K562 (cell line): ENCODE data around the gene PSMB2. TPM values are rescaled to one million over a fixed set of nuclear protein-coding genes. Genes with fewer than 3 reads are reported as not detected.

Experiments used
- ATAC-seq: fragments of 200-7000 bp; cut with Tn5 transposase; 3 replicates; pipeline ENCODE4 v1.9.1; 2020; ENCODE audit warnings: moderate library complexity
- BruUV-seq: library from RNA; stranded (reverse); fragments of 400-500 nt; replicated peaks from 2 replicates; lab custom pipeline; 2021; lab: Mats Ljungman, UMichigan
- CTCF ChIA-PET: fragments of 300-600 bp; formaldehyde crosslinking; extraction: SDS; loops from one replicate; lab custom pipeline; 2021; ENCODE audit warnings: low intra/inter-chr PET ratio; lab: Yijun Ruan, JAX
- POLR2A ChIA-PET: fragments of 300-600, 350-650 bp; sonication (Branson Sonifier 250); formaldehyde crosslinking; extraction: SDS; loops from one replicate; lab custom pipeline; 2021; ENCODE audit warnings: antibody characterized with exemption, inconsistent platforms; lab: Yijun Ruan, JAX
- DNase-seq, 4 experiments: peaks; one replicate each; pipeline versions ENCODE4 v3.0.0 to v3.0.0-alpha.2; 2011 to 2018; ENCODE audit warnings: low spot score in 3 of 4, mixed read lengths in 3 of 4; ENCODE audit errors: extremely low read depth in 1 of 4
- FAIRE-seq: peaks from 2 replicates; lab custom pipeline; 2011; peaks lifted over from hg19 to GRCh38; lab: Jason Lieb, UNC
- H2AFZ ChIP-seq: 2 replicates; pipeline ENCODE4 v1.6.0; 2011; ENCODE audit warnings: low read depth, low read length, control low read depth, inconsistent platforms
- H3K27ac ChIP-seq: fragments of 200-600 bp; 3 replicates; pipeline ENCODE4 v1.8.0; 2011; ENCODE audit warnings: low read depth, mild to moderate bottlenecking, control low read depth, inconsistent platforms, low read length, moderate library complexity, mixed read lengths; ENCODE audit errors: extremely low read depth
- H3K27me3 ChIP-seq, 2 experiments: fragments of 300-600 bp in 1 of 2; 2 replicates in 1 of 2; 3 replicates in 1 of 2; pipeline versions ENCODE4 v1.6.0 to v1.8.0; 2011; ENCODE audit warnings: inconsistent platforms in 2 of 2, low read length in 2 of 2, mild to moderate bottlenecking in 1 of 2, mixed read lengths in 1 of 2, moderate library complexity in 1 of 2; ENCODE audit not compliant: control insufficient read depth in 2 of 2, insufficient read depth in 2 of 2
- H3K36me3 ChIP-seq: fragments of 300-600 bp; 3 replicates; pipeline ENCODE4 v1.8.0; 2011; ENCODE audit warnings: mild to moderate bottlenecking, low read length, inconsistent platforms; ENCODE audit not compliant: control insufficient read depth, insufficient read depth
- H3K4me1 ChIP-seq, 2 experiments: fragments of 200-600 bp in 1 of 2; replicated peaks in 1 of 2; 2 replicates in 1 of 2; 3 replicates in 1 of 2; pipeline versions ENCODE4 v1.5.1 to v1.8.0; 2011; ENCODE audit warnings: inconsistent platforms in 2 of 2, low read length in 2 of 2, mild to moderate bottlenecking in 1 of 2, mixed read lengths in 1 of 2, moderate library complexity in 1 of 2; ENCODE audit not compliant: control insufficient read depth in 2 of 2, insufficient read depth in 2 of 2
- H3K4me2 ChIP-seq: 2 replicates; pipeline ENCODE4 v1.6.1; 2011; ENCODE audit warnings: low read length, control low read depth, inconsistent platforms, mixed read lengths; ENCODE audit not compliant: insufficient read depth
- H3K4me3 ChIP-seq: fragments of 200-600 bp; sonication (generic), shearing (Covaris generic); 2 replicates; pipeline ENCODE4 v1.5.1; 2016; ENCODE audit warnings: control low read depth, inconsistent platforms
- H3K79me2 ChIP-seq: fragments of 200-600 bp; 3 replicates; pipeline ENCODE4 v1.8.0; 2011; ENCODE audit warnings: low read length, inconsistent platforms; ENCODE audit not compliant: control insufficient read depth, insufficient read depth
- H3K9ac ChIP-seq, 2 experiments: 2 replicates each; pipeline versions ENCODE4 v1.6.0 to v1.6.1; 2011; ENCODE audit warnings: low read depth in 2 of 2, low read length in 2 of 2, control low read depth in 1 of 2, inconsistent platforms in 1 of 2, mild to moderate bottlenecking in 1 of 2, mixed read lengths in 1 of 2; ENCODE audit not compliant: insufficient read depth in 1 of 2
- H3K9me1 ChIP-seq: one replicate; pipeline ENCODE4 v1.6.0; 2011; ENCODE audit warnings: inconsistent platforms, mild to moderate bottlenecking, low read length, moderate library complexity; ENCODE audit not compliant: control insufficient read depth, insufficient read depth
- H3K9me3 ChIP-seq: replicated peaks from 2 replicates; pipeline ENCODE4 v1.5.1; 2011; ENCODE audit warnings: low read depth, low read length, inconsistent platforms; ENCODE audit not compliant: control insufficient read depth, insufficient read depth
- H4K20me1 ChIP-seq: replicated peaks from 2 replicates; pipeline ENCODE4 v1.6.1; 2011; ENCODE audit warnings: low read length, inconsistent platforms, mixed read lengths; ENCODE audit not compliant: control insufficient read depth, insufficient read depth
- HNRNPL ChIP-seq: fragments of 200-400 bp; formaldehyde crosslinking; IDR thresholded peaks from 2 replicates; pipeline ENCODE4 v1.6.1; 2017; ENCODE audit warnings: low read depth, mild to moderate bottlenecking, low read length
- SLC30A9 ChIP-seq: fragments of 250-450 bp; sonication (Bioruptor Pico); IDR thresholded peaks from 2 replicates; pipeline ENCODE4 v1.8.0; 2022; ENCODE audit warnings: mild to moderate bottlenecking, moderate library complexity
- TCF7L2 ChIP-seq: fragments of 150-350 bp; IDR thresholded peaks from 2 replicates; pipeline ENCODE4 v1.6.1; 2016; ENCODE audit warnings: low read depth, mild to moderate bottlenecking, low read length, moderate library complexity
- WGBS: fragments of 100-300 bp; shearing (Covaris generic); methylation state at CpG from one replicate; pipeline ENCODE4 v1.1.6; 2016; ENCODE audit warnings: low coverage, mixed read lengths; ENCODE audit not compliant: insufficient coverage; ENCODE audit errors: missing lambda C conversion rate; 5-methylcytosine and 5-hydroxymethylcytosine counted together
- in situ Hi-C: fragments of 300-500 bp; cut with MboI; formaldehyde crosslinking; loops from 4 replicates; pipeline ENCODE4 v1.15.0; 2018; ENCODE audit warnings: inconsistent platforms, mixed read lengths
- intact Hi-C: fragments of 100-400 bp; cut with micrococcal nuclease; formaldehyde crosslinking; loops from 2 replicates; pipeline ENCODE4 v1.14.2; 2022
- polyA plus RNA-seq, 8 experiments: library from polyadenylated mRNA; depleted of rRNA in 4 of 8; stranded (reverse) in 5 of 8; unstranded in 3 of 8; fragments of >200 nt; fragmentation: Nextera tagmentation in 2 of 8; fragmentation: Illumina TruSeq in 1 of 8; extraction: Ambion mirVana in 2 of 8; extraction: Trizol in 1 of 8; gene quantifications; 2 replicates each; pipeline versions ENCODE4 v1.2.1 to v1.2.3, GENCODE V29; 2011 to 2014; ENCODE audit warnings: inconsistent platforms in 1 of 8, missing spikeins in 1 of 8
- total RNA-seq, 7 experiments: library from RNA; depleted of rRNA in 6 of 7; stranded (reverse); fragments of >200 nt in 6 of 7; fragmentation: Illumina TruSeq in 2 of 7; extraction: Trizol in 2 of 7; gene quantifications; 2 replicates each; pipeline versions ENCODE4 v1.2.1 to v1.2.3, GENCODE V29; 2011 to 2021; ENCODE audit warnings: low replicate concordance in 1 of 7

Gene PSMB2
- total and polyA plus RNA-seq, 9 of the 15 experiments (the other 6 are each of a cell fraction or from before 2014, with no cell fraction given) = 71.7 to 543 (median 165) TPM

- Histone ChIP-seq H3K27me3 (peaks cover 3 to 18% of the 10 kb centered on the region in 2 experiments; a peak in 4 of 5 replicates), H3K9me3 (no peaks in the 10 kb centered on the region), H3K4me2 (no peak overlapping the region), H4K20me1 (0 out of 2 replicates have a peak, but pooled peaks cover 5% of the 10 kb centered on the region), H3K36me3 (no peaks in the 10 kb centered on the region), H3K9me1 (no peaks in the 10 kb centered on the region), H3K79me2 (no peaks in the 10 kb centered on the region), H3K9ac (no peak overlapping the region), H3K4me1 (peaks cover 10 to 24% of the 10 kb centered on the region in 2 experiments), H2AFZ (no peak overlapping the region), H3K4me3 (no peak overlapping the region), H3K27ac (no peak overlapping the region)
- ATAC-seq = no peak
- no peak for DNase-seq
- CTCF ChIA-PET = interaction anchor here (0.6 kb wide), 1 partner anchor 236 kb away, joined by 3 read pairs; no protein-coding TSS in a partner anchor
- POLR2A ChIA-PET = interaction anchor here (0.7 to 1.3 kb wide), 4 partner anchors 9 to 159 kb away, joined by 3 read pairs; no protein-coding TSS in a partner anchor
- in situ Hi-C loops = no loop called here
- FAIRE-seq = peak; percentile 52
- intact Hi-C loops = no loop called here
- 11% methylated on average over 2 of the region's 2 CpGs for WGBS
- TF ChIP-seq HNRNPL = no peak
- BruUV-seq = no TSS peak
Observed at GRCh38 chr1:35572296-35572695, 69.0 kb downstream of the PSMB2 start.

GRCh38 chr1:35571263-35571662 is 70.1 kb downstream of the PSMB2 start:
- intact Hi-C loops = no loop called here
- CTCF ChIA-PET = interaction anchor here (0.5 kb wide), 1 partner anchor 199 kb away, joined by 4 read pairs; no protein-coding TSS in a partner anchor
- BruUV-seq = no TSS peak

More at GRCh38 chr1:35571263-35571662, 70.1 kb downstream of the PSMB2 start:
- no peak overlapping the region for H2AFZ ChIP-seq
- H3K4me3 ChIP-seq = no peak overlapping the region
- POLR2A ChIA-PET = interaction anchor here (0.7 to 1.4 kb wide), 3 partner anchors 12 to 1701 kb away, joined by 3 to 5 read pairs (median 3); no protein-coding TSS in a partner anchor
- no peaks in the 10 kb centered on the region for H3K9me1 ChIP-seq
- 0 out of 4 replicates have a peak overlapping the region, but pooled peaks of 1 of the 2 experiments have one; percentile 2 for H3K9ac ChIP-seq
- WGBS = 27% methylated on average over 8 of the region's 8 CpGs
- TF ChIP-seq TCF7L2 = no peak
- 0 out of 2 replicates have a peak, but pooled peaks have one; percentile 25 for TF ChIP-seq SLC30A9 (CRISPR knock-in tag)
- 0 out of 3 replicates have a peak, but pooled peaks cover 3% of the 10 kb centered on the region for H3K36me3 ChIP-seq
- no peak overlapping the region for H3K27ac ChIP-seq
- peaks cover 9 to 19% of the 10 kb centered on the region in 2 experiments for H3K4me1 ChIP-seq
- in situ Hi-C loops = no loop called here
- ATAC-seq = no peak
- 0 out of 2 replicates have a peak, but pooled peaks cover 9% of the 10 kb centered on the region for H4K20me1 ChIP-seq
- peaks cover 3 to 18% of the 10 kb centered on the region in 2 experiments; a peak in 4 of 5 replicates for H3K27me3 ChIP-seq
- no peaks in the 10 kb centered on the region for H3K79me2 ChIP-seq
- FAIRE-seq = no peak
- DNase-seq = no peak
- no peaks in the 10 kb centered on the region for H3K9me3 ChIP-seq
- H3K4me2 ChIP-seq = no peak overlapping the region
